GM12873 (cell line): ENCODE results near the gene WNK2.

Experiments used
- TF ChIP-seq, protein P1 (sequence below): IDR thresholded peaks from 2 replicates; pipeline ENCODE4 v1.5.1; 2012; ENCODE audit warnings: low read depth, mild to moderate bottlenecking, moderate library complexity, low read length, control low read depth; ENCODE audit not compliant: insufficient read depth; ENCODE audit errors: missing control alignments

Gene WNK2

DNA sequence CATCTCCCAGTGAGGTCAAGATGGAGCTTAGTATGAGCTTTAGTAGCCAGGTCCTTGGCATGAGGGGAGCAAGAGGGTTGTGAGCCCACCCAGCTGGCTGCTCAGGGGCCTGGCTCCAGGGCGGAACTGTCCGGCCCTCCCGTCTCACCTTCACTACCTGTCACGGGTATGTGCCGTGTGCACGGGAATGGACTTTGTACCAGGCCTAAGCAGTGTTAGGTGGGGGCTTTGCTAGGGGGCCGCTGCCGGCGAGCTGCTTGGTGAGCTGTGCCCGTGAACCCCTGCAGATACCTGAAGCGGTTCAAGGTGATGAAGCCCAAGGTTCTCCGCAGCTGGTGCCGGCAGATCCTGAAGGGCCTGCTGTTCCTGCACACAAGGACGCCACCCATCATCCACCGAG lies 46.7 kb downstream of the WNK2 start:
- TF ChIP-seq, protein P1, sequence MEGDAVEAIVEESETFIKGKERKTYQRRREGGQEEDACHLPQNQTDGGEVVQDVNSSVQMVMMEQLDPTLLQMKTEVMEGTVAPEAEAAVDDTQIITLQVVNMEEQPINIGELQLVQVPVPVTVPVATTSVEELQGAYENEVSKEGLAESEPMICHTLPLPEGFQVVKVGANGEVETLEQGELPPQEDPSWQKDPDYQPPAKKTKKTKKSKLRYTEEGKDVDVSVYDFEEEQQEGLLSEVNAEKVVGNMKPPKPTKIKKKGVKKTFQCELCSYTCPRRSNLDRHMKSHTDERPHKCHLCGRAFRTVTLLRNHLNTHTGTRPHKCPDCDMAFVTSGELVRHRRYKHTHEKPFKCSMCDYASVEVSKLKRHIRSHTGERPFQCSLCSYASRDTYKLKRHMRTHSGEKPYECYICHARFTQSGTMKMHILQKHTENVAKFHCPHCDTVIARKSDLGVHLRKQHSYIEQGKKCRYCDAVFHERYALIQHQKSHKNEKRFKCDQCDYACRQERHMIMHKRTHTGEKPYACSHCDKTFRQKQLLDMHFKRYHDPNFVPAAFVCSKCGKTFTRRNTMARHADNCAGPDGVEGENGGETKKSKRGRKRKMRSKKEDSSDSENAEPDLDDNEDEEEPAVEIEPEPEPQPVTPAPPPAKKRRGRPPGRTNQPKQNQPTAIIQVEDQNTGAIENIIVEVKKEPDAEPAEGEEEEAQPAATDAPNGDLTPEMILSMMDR = no peak

DNA sequence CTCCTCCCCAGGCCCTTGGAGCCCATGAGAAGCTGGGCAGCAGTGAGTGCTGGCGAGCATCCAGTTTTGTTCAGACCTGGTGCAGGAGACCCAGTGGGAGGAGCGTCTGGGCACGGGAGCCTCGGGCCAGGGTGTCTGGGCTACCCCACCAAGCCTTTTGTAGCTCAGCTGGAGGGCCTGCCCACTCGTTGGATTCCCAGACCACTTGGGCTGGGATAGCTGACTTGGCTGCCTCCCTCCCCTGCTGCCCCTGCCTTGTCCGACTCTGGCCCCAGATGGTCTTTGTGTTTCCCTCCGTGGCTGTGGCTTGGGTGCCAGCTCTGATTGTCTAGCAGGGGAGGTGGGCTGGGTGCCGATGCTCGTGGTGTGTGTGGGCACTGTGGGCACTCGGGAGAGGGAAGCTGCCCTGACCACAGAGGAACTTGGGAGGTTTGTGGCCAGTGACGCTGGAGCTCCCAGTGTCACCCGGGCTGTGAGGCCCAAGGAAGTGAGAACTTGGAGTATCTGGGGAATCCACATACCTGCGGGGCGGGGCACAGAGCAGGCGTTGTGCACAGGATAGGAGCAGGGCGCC lies 47.3 kb downstream of the WNK2 start:
- TF ChIP-seq, protein P1 = no peak

DNA sequence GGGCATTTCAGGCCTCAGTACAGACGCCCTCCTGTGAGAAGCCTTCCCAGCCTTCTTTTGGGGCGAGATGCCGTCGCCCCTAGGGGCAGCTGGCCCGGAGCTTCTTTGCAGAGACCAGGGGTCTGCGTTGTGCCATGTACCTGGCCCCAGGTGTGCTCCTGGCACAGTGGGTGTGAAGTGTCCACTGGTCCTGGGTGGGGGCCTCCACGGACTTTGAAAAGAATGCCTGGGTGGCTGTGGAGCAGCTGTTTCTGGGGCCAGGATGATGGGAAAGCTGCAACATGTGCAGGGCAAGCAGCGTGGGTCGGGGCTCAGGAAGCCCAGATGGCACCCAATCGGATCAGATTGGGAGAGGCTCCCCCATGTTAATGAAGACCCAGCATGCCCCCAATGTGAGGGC lies 47.8 kb downstream of the WNK2 start:
- TF ChIP-seq, protein P1 = no peak

DNA sequence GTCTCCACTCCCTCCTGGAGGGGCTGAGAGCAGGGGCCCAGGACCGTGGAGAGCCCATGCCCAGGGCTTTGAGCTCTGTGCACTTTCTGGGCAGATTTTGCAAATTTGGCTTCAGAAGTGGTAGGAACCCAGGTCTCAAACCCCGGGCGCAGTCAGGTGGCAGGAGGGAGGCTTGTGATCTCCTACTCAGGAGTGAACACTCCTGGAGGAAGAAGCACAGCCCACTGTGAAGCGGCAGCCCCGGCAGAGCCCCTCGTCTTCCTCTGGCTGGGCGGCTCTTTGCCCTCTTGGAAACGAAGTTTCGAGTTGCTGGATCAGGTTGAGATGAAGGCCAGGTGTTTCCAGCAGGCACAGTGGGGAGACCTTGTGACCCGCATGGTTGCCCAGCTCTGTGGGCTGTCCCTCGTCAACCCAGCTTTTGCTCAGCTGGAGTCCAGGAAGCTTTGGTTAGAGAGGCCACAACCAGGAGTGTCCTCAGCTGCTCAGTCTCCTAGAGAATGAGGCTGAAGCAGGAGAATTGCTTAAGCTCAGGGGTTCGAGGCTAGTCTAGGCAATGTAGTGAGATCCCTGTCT lies 48.5 kb downstream of the WNK2 start:
- TF ChIP-seq, protein P1 = no peak

DNA sequence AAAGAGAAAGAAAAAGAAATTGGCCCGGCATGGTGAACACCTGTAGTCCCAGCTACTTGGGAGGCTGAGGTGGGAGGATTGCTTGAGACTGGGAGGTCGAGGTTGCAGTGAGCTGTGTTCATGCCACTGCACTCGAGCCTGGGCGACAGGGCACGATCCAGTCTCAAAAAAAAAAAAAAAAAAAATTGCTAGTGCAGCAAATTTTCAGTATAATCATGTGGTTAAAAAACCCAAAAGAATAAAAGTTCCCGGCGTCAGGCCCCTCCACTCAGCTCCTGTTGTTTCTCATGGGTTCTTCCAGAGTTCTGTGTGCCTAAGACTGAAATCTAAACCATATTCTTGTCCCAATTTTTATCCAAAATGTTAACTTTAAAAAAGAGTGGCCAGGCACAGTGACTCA lies 49.1 kb downstream of the WNK2 start:
- TF ChIP-seq, protein P1 = no peak

DNA sequence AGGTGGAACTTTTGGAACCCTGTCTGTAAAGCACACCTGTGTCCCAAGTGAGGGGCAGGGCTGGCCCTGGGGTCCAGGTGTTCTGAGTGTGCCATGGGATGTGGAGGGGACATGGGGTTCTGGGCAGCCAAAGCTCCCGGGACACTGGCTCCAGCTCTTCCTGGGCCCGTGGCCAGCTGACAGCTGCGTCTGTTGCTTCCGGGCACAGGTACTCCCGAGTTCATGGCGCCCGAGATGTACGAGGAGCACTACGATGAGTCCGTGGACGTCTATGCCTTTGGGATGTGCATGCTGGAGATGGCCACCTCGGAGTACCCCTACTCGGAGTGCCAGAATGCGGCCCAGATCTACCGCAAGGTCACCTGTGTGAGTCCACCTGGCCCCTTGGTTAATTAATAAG lies 50.7 kb downstream of the WNK2 start:
- TF ChIP-seq, protein P1 = no peak

DNA sequence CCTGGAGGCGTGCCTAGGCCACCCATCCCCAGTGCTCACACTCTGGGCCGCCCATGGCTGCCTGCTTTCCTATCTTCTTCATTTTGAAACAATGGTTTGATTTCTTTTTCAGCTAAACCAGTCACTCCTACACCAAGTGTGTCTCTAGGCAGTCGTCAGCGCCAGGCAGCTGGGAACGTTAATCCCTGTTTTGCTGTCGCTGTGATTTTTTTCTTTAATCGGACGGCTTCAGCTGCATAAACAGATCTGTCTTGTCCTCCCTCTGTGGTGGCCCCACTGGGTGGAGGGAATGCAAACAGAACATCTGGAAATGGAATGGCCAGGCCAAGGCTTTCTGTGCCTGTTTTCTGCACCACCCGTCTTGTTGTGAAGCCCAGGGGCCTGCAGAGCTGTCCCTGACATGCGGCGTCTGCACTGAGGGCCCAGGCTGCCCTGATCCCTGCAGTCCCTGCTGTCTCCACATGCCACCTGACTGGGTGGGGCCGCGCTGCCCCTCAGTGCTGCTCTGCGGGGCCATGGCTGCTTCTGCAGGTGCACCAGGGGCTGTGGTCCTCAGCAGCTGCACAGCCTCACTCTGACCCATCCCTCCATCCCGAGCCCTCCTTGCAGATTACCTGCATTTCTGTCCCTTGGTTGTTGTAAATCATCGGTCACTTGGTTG lies 51.5 kb downstream of the WNK2 start:
- TF ChIP-seq, protein P1 = no peak
